AG09319 (cell line): ENCODE data around the gene ABCF3.

Experiments
- DNase-seq: peaks from one replicate; pipeline ENCODE4 v3.0.0-alpha.2; 2010; ENCODE audit warnings: low read depth; ENCODE audit errors: extremely low read depth
- TF ChIP-seq, protein P1 (sequence below): IDR thresholded peaks from 2 replicates; pipeline ENCODE4 v1.5.1; 2011; ENCODE audit warnings: low read depth, mild to moderate bottlenecking, inconsistent platforms, low read length, moderate library complexity

The ABCF3 gene, protein sequence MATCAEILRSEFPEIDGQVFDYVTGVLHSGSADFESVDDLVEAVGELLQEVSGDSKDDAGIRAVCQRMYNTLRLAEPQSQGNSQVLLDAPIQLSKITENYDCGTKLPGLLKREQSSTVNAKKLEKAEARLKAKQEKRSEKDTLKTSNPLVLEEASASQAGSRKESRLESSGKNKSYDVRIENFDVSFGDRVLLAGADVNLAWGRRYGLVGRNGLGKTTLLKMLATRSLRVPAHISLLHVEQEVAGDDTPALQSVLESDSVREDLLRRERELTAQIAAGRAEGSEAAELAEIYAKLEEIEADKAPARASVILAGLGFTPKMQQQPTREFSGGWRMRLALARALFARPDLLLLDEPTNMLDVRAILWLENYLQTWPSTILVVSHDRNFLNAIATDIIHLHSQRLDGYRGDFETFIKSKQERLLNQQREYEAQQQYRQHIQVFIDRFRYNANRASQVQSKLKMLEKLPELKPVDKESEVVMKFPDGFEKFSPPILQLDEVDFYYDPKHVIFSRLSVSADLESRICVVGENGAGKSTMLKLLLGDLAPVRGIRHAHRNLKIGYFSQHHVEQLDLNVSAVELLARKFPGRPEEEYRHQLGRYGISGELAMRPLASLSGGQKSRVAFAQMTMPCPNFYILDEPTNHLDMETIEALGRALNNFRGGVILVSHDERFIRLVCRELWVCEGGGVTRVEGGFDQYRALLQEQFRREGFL

DNA sequence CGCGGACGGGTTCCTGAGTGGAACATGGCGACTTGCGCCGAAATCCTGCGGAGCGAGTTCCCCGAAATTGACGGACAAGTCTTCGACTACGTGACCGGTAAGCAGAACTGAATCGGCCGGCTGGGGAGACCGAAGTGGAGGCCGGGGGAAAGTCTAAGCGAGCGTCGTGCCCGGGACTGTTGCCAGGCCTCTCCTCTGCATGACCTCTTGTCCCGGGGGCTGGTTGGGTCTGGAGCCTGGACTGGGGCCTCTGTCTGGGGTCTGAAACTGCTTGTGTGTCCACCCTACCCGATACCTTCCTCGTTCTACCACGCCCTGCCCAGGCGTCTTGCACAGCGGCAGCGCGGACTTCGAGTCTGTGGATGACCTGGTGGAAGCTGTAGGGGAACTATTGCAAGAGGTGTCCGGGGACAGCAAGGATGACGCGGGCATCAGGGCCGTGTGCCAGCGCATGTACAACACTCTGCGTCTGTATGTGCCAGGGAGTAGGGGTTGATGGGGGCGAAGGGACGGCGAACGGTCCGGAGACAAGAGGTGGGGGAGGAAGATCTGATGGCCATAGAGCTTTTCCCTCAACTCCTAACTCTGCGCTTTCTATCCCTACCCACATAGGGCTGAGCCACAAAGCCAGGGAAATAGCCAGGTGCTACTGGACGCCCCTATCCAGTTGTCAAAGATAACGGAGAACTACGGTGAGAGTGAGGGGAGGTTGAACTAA lies at the start of gene ABCF3:
TSS of gene ABCF3 (plus strand) at position 16 of the 718 bp plus-strand sequence. CDS start at position 25, 9 bp downstream.
- DNase-seq: no peak
- TF ChIP-seq, protein P1, sequence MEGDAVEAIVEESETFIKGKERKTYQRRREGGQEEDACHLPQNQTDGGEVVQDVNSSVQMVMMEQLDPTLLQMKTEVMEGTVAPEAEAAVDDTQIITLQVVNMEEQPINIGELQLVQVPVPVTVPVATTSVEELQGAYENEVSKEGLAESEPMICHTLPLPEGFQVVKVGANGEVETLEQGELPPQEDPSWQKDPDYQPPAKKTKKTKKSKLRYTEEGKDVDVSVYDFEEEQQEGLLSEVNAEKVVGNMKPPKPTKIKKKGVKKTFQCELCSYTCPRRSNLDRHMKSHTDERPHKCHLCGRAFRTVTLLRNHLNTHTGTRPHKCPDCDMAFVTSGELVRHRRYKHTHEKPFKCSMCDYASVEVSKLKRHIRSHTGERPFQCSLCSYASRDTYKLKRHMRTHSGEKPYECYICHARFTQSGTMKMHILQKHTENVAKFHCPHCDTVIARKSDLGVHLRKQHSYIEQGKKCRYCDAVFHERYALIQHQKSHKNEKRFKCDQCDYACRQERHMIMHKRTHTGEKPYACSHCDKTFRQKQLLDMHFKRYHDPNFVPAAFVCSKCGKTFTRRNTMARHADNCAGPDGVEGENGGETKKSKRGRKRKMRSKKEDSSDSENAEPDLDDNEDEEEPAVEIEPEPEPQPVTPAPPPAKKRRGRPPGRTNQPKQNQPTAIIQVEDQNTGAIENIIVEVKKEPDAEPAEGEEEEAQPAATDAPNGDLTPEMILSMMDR: no peak

DNA sequence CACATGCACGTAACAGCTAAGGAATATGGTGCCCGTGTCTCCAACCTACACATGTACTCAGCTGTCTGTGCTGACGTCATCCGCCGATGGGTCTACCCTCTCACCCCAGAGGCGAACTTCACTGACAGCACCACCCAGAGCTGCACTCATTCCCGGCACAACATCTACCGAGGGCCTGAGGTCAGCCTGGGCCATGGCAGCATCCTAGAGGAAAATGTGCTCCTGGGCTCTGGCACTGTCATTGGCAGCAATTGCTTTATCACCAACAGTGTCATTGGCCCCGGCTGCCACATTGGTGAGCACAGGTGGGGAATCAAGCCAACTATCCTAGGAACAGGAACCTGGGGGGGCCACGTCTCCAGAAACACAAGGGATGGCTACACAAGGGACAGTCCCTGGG lies 45.6 kb upstream of the ABCF3 start:
- DNase-seq: no peak
- TF ChIP-seq, protein P1: no peak

DNA sequence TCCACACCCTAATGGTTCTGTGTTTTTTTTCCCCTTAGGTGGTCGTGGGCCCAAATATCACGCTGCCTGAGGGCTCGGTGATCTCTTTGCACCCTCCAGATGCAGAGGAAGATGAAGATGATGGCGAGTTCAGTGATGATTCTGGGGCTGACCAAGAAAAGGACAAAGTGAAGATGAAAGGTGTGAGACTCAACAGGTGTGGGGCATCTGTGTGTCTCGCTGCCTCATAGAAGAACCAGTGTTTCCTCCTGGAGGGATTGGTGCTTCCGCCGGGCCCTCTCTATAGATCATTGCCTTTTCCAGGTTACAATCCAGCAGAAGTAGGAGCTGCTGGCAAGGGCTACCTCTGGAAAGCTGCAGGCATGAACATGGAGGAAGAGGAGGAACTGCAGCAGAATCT lies 43.8 kb upstream of the ABCF3 start:
- TF ChIP-seq, protein P1: no peak
- no peak for DNase-seq

DNA sequence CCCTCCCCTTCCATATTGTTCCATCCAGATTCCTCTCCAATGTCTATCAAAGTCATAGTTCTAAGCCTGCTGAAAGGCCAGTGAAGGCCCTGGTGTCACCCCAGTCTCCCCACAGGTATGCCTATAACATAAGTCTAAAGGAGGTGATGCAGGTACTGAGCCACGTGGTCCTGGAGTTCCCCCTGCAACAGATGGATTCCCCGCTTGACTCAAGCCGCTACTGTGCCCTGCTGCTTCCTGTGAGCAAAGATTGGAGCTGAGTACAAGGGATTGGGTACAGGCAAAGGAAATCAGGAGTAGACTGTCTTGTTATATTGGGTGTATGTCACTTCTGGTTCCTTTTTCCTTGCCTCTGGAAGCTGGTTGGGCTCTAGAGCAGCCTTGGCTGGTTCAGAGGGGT lies 42.7 kb upstream of the ABCF3 start:
- no peak for DNase-seq

DNA sequence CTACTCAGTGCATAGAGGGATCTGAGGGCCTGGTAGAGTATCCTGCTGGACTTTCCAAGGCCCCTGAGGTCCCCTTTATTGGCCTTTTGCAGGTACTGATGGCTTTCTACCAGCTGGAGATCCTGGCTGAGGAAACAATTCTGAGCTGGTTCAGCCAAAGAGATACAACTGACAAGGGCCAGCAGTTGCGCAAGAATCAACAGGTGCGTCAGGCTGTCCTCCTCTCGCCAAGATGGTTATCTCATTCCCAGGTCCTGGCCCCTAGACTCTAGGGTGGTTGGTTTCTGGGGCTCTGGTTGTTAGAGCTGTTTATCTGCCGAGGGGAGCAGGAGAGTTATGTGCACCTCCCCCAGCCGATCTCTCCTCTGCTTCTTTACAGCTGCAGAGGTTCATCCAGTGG lies 41.5 kb upstream of the ABCF3 start:
- DNase-seq: no peak
- TF ChIP-seq, protein P1: no peak

More for the DNA sequence above, 42.7 kb upstream of the ABCF3 start:
- TF ChIP-seq, protein P1: no peak

DNA sequence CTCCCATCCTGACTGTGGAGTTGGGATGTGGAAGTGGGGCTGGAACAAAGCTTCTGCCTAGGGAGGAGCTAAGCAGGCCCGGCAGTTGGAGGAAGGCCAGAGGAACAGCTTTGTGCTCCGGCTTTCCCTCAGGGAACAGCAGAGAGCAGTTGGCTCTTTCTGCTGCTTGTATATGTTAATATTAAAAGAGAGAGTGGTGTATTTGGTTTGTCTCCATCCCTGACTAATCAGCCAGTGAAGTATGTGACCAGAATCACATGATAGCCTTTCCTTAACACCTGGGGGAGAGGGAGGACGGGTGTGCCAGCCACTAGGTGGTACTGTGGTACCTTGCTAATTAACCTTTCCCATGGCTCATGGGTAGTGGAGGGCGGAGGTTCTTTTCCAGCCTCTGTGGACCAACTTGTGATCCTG lies 40.9 kb upstream of the ABCF3 start:
- TF ChIP-seq, protein P1: peak; percentile 38
- no peak for DNase-seq
